Measurements from ENCODE around the gene AIG1. TPM values are rescaled to one million over a fixed set of nuclear protein-coding genes. Genes with fewer than 3 reads are reported as not detected.

Gene AIG1
- total RNA-seq, 6 experiments from 2014 or later = 50.7 to 70.5 (median 52.5) TPM

DNA sequence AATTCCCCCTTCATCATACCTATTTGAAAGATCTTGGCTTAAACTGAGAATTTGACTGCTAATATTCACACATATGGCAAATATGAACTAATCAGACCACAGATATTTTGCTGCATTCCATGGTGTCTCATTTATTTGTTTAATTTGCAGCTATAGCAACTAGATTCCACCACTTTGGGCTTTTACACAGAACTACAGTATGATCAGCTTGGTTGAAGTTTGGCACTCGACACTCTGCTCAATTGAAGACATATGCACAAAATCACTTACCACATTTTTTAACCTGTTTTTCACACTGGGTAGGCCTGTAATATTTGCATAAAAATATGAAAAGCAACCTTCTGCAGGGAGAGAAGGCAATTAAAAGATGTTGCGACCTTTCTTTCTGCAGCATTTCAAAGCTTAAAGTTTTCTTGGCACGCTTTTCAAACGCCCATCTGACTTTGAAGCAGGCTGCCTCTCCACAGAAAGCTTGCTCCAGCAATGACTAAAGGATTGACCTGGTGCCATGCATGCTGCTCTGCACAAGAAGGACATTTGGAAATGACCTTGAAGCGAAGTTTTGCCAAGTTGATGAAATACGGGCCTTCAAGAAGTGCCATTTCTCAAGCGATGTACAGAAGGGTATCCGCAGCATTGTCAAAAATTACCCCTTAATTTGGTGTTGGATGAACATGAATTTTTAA lies 126.7 kb downstream of the AIG1 start:
- no peak overlapping the region for H3K4me3 Mint-ChIP-seq
- peaks cover 39% of the 10 kb centered on the region for H3K4me1 Mint-ChIP-seq (ENCODE audit: low read depth)
- H3K36me3 Mint-ChIP-seq (ENCODE audit: low read depth) = peaks cover 27% of the 10 kb centered on the region
- H3K27ac Mint-ChIP-seq = peak overlapping the region; percentile 7; the same call in 1 of the 2 replicates
- no peaks in the 10 kb centered on the region; the same call in none of the 2 replicates for H3K27me3 Mint-ChIP-seq (ENCODE audit: insufficient read depth)
- peak; percentile 76 for DNase-seq
- no peaks in the 10 kb centered on the region for H3K9me3 Mint-ChIP-seq
- TF ChIP-seq, protein P1, sequence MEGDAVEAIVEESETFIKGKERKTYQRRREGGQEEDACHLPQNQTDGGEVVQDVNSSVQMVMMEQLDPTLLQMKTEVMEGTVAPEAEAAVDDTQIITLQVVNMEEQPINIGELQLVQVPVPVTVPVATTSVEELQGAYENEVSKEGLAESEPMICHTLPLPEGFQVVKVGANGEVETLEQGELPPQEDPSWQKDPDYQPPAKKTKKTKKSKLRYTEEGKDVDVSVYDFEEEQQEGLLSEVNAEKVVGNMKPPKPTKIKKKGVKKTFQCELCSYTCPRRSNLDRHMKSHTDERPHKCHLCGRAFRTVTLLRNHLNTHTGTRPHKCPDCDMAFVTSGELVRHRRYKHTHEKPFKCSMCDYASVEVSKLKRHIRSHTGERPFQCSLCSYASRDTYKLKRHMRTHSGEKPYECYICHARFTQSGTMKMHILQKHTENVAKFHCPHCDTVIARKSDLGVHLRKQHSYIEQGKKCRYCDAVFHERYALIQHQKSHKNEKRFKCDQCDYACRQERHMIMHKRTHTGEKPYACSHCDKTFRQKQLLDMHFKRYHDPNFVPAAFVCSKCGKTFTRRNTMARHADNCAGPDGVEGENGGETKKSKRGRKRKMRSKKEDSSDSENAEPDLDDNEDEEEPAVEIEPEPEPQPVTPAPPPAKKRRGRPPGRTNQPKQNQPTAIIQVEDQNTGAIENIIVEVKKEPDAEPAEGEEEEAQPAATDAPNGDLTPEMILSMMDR (IDR thresholded peaks at IDR 0.05) = no peak

DNA sequence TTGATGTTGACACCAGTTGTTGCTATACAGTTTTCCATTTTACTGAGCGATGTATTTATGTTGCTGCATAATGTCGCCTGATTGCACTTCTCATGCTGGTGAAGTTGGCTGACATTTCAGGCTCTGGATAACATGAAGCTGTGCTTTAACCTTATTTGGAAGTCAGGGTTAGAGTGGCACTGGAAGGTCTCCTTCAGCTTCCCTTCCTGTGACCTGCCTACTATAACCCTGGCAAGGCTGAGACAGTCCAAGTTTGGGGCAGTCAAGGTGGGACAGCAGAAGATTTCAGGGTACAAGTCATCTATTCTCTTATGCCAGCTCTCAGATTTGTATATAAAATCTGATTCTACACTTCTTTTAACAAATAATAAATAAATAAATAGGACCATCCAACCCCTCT lies 127.6 kb downstream of the AIG1 start:
- no peak overlapping the region for H3K4me3 Mint-ChIP-seq
- H3K27ac Mint-ChIP-seq = no peak overlapping the region
- DNase-seq = no peak
- no peaks in the 10 kb centered on the region; the same call in 1 of the 2 replicates for H3K27me3 Mint-ChIP-seq (ENCODE audit: insufficient read depth)
- H3K9me3 Mint-ChIP-seq = no peaks in the 10 kb centered on the region
- H3K36me3 Mint-ChIP-seq (ENCODE audit: low read depth) = peaks cover 21% of the 10 kb centered on the region
- peaks cover 39% of the 10 kb centered on the region for H3K4me1 Mint-ChIP-seq (ENCODE audit: low read depth)
- TF ChIP-seq, protein P1 (IDR thresholded peaks at IDR 0.05) = no peak

DNA sequence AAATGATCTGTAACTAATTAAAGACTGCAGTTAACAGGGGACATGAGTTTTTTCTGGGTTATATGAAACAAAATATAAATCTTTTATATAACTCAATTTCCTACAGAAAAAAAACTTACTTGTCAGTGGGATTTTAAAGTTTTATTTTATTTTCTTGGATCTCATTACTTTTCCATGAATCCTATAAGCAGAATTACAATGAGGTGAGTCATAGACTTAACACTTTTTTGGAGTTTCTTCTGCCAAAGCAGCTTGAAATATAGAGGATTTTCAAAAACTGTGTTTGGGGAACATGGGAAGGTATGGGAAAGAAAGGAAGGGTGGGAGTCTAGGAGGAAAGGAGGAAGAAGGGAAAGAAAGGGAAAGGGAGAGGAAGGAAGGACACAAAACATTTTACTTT lies 130.7 kb downstream of the AIG1 start:
- Mint-ChIP-seq H3K27me3 (ENCODE audit: insufficient read depth) (peaks cover 1% of the 10 kb centered on the region; the same call in 1 of the 2 replicates), H3K9me3 (no peaks in the 10 kb centered on the region), H3K4me3 (no peak overlapping the region; the same call in 1 of the 2 replicates), H3K4me1 (ENCODE audit: low read depth) (peaks cover 44% of the 10 kb centered on the region), H3K36me3 (ENCODE audit: low read depth) (peaks cover 33% of the 10 kb centered on the region), H3K27ac (no peak overlapping the region)
- no peak for DNase-seq
- TF ChIP-seq, protein P1 (IDR thresholded peaks at IDR 0.05) = no peak

DNA sequence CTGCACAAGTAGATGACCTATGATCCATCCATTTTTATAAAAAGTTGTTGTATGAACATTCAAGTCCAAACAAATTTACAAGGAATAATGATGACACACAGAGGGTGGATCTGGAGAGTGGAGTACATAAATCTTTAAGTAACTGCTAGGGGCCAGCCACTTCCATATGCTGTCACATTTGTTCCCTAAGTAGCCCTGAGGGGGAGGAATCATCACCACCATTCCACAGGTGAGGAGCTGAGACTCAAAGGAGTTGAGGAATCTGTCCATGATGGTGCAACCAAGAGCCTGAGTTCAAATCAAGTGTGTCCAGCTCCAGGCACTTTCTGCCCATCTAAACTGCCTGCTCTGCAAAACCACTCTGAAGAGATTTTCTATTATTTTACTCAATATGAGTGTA lies 132.1 kb downstream of the AIG1 start:
- H3K4me1 Mint-ChIP-seq (ENCODE audit: low read depth) = peaks cover 39% of the 10 kb centered on the region
- H3K4me3 Mint-ChIP-seq = no peak overlapping the region
- TF ChIP-seq, protein P1 (IDR thresholded peaks at IDR 0.05) = no peak

DNA sequence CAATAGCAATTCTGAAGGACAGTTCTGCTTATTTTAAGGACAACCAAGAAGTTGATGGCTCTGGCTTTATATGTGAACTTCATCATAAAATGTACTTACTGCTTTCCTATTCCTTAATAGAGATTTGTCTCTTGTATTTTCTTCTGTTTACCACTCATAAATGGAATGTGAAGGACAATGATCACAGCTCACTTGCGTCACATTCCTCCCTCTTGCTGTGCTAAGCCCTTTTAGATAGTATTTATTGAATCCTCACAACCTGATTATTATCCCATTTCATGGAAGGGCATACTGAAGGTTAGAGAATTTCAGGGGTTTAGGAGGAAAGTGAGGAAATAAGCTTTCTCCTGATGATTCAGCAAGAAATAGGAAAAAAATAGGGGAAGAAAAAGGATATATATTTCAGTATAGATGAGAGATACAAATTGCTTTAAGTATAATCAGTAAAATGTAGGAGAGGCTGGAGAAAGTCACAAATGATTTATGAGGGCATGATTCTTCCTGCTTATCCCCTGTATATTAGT lies 132.9 kb downstream of the AIG1 start:
- no peaks in the 10 kb centered on the region for H3K9me3 Mint-ChIP-seq
- no peak overlapping the region for H3K27ac Mint-ChIP-seq
- peaks cover 1% of the 10 kb centered on the region; the same call in 1 of the 2 replicates for H3K27me3 Mint-ChIP-seq (ENCODE audit: insufficient read depth)
- TF ChIP-seq, protein P1 (IDR thresholded peaks at IDR 0.05) = no peak
- no peak for DNase-seq
- no peak overlapping the region for H3K4me3 Mint-ChIP-seq
- H3K4me1 Mint-ChIP-seq (ENCODE audit: low read depth) = peaks cover 42% of the 10 kb centered on the region
- H3K36me3 Mint-ChIP-seq (ENCODE audit: low read depth) = peaks cover 28% of the 10 kb centered on the region

More for the DNA sequence above, 132.1 kb downstream of the AIG1 start:
- Mint-ChIP-seq H3K27ac (no peak overlapping the region), H3K27me3 (ENCODE audit: insufficient read depth) (peaks cover 1% of the 10 kb centered on the region; the same call in 1 of the 2 replicates), H3K9me3 (no peaks in the 10 kb centered on the region), H3K36me3 (ENCODE audit: low read depth) (peaks cover 31% of the 10 kb centered on the region)
- no peak for DNase-seq

All from HFFc6 (cell line).